GM12873 (cell line): ENCODE results near the gene CASS4.

Experiments
- CTCF ChIP-seq: IDR thresholded peaks from 2 replicates; pipeline ENCODE4 v1.5.1; 2012; ENCODE audit warnings: low read depth, mild to moderate bottlenecking, moderate library complexity, low read length, control low read depth; ENCODE audit not compliant: insufficient read depth; ENCODE audit errors: missing control alignments

CASS4 gene

GRCh38 chr20:56424931-56425330 lies 12.9 kb downstream of the CASS4 start:
- no peak for TF ChIP-seq CTCF

- no peak for TF ChIP-seq CTCF
These were observed 14.0 kb downstream of the CASS4 start for GRCh38 chr20:56426026-56426425.

GRCh38 chr20:56426926-56427325 lies 14.9 kb downstream of the CASS4 start:
- TF ChIP-seq CTCF, result no peak

- no peak for TF ChIP-seq CTCF
These were observed 15.7 kb downstream of the CASS4 start for GRCh38 chr20:56427797-56428196.

- TF ChIP-seq CTCF, result no peak
These were observed 16.4 kb downstream of the CASS4 start for GRCh38 chr20:56428410-56428809.

GRCh38 chr20:56428881-56429280 lies 16.8 kb downstream of the CASS4 start:
- TF ChIP-seq CTCF, result no peak

- TF ChIP-seq CTCF, result no peak
These were observed 17.4 kb downstream of the CASS4 start for GRCh38 chr20:56429502-56429901.

GRCh38 chr20:56429941-56430340 lies 17.9 kb downstream of the CASS4 start:
- TF ChIP-seq CTCF, result no peak
